ENCODE results near the gene PARD3B. TPM values are rescaled to one million over a fixed set of nuclear protein-coding genes. Genes with fewer than 3 reads are reported as not detected.

Gene PARD3B
- total RNA-seq, 1 experiment from 2014 or later: 2.0 TPM

DNA sequence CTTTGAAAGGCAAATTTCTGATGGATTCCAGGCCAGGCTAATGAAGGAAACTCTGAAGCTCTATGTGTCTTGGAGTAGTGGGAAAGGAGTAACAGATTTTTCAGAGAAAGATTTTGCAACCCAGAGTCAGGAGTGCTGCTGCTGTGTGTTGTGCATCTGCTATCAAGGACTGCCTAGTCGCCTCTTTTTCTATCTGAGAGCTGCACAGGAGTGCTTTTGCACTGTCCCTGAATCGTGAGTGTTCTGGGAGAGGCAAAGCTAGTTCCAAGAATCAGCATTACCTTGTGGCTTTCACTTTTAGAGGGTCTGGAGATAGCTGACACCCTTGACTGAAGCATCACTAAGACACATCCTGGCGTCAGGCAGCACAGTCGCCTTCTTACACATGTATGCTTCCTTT, 336.4 kb downstream of the PARD3B start:
- ATAC-seq: no peak
- no TSS peak for BruUV-seq (replicated peaks)
- no peaks in the 10 kb centered on the region for H3K9me2 ChIP-seq (ENCODE audit: insufficient read depth)
- TF ChIP-seq POLR2AphosphoS5 (IDR thresholded peaks at IDR 0.05; ENCODE audit: low read depth, low read length) (no peak), EGR1 (IDR thresholded peaks at IDR 0.05; ENCODE audit: low read depth) (no peak)
- H3K9me3 ChIP-seq (ENCODE audit: control insufficient read depth in 1 of 2, insufficient read depth in 1 of 2, low read depth in 1 of 2, low read length in 2 of 2): no peaks in the 10 kb centered on the region
- no peaks in the 10 kb centered on the region for H3K4me1 ChIP-seq (ENCODE audit: control insufficient read depth in 1 of 2, insufficient read depth in 2 of 2, low read length in 2 of 2)
- ChIA-PET POLR2A (no interaction called here), RAD21 (ENCODE audit: low non-redundant PET in 1 of 2, low total read pairs in 2 of 2, uncharacterized antibody in 2 of 2, unreplicated experiment in 2 of 2) (no interaction called here), CTCF (no interaction called here)
- no peak overlapping the region for H2AFZ ChIP-seq (ENCODE audit: low read depth, low read length, poor library complexity, severe bottlenecking)
- H3K36me3 ChIP-seq (ENCODE audit: control insufficient read depth in 1 of 2, insufficient read depth in 2 of 2, low read length in 2 of 2): no peaks in the 10 kb centered on the region
- H3K79me2 ChIP-seq (ENCODE audit: insufficient read depth, low read length): no peaks in the 10 kb centered on the region
- no peak overlapping the region for H3K9ac ChIP-seq (ENCODE audit: low read length)
- intact Hi-C loops (cut with micrococcal nuclease): no loop called here
- H4K20me1 ChIP-seq (ENCODE audit: insufficient read depth): no peaks in the 10 kb centered on the region
- no peak for DNase-seq (ENCODE audit: low read depth, low spot score)
- no peak overlapping the region for H3K4me2 ChIP-seq (ENCODE audit: low read length)
- H3K27ac ChIP-seq (ENCODE audit: low read depth, low read length): no peak overlapping the region
- no peaks in the 10 kb centered on the region for H3K27me3 ChIP-seq (ENCODE audit: insufficient read depth, low read length)
- H3K4me3 ChIP-seq (replicated peaks in 1 of 2; ENCODE audit: low read depth in 1 of 2, low read length in 2 of 2): no peak overlapping the region

DNA sequence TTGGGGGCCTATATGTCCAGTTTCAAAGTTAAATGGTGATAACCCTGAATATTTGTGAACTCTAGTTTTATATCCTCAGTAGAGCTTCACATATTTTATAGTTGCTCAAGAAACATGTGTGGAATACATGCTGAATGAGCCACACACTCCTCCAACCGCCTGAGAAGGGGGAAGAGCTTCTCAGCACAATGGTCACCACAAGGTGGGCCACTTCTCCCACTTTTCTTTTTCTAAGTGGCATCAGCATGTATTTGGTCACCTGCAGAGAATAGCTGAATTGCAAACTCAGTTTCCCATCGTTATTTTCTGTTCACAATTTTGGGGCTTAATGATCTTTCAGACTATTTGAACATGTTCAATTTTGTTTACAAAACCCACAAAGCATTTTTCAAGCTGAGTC, 340.5 kb downstream of the PARD3B start:
- Histone ChIP-seq H3K4me3 (replicated peaks in 1 of 2; ENCODE audit: low read depth in 1 of 2, low read length in 2 of 2) (no peak overlapping the region), H3K9me2 (ENCODE audit: insufficient read depth) (no peaks in the 10 kb centered on the region), H3K9me3 (ENCODE audit: control insufficient read depth in 1 of 2, insufficient read depth in 1 of 2, low read depth in 1 of 2, low read length in 2 of 2) (no peaks in the 10 kb centered on the region), H3K79me2 (ENCODE audit: insufficient read depth, low read length) (no peaks in the 10 kb centered on the region), H3K27ac (ENCODE audit: low read depth, low read length) (no peak overlapping the region), H3K36me3 (ENCODE audit: control insufficient read depth in 1 of 2, insufficient read depth in 2 of 2, low read length in 2 of 2) (no peaks in the 10 kb centered on the region), H3K4me1 (ENCODE audit: control insufficient read depth in 1 of 2, insufficient read depth in 2 of 2, low read length in 2 of 2) (no peaks in the 10 kb centered on the region), H3K4me2 (ENCODE audit: low read length) (no peak overlapping the region), H3K9ac (ENCODE audit: low read length) (no peak overlapping the region), H4K20me1 (ENCODE audit: insufficient read depth) (no peaks in the 10 kb centered on the region), H2AFZ (ENCODE audit: low read depth, low read length, poor library complexity, severe bottlenecking) (no peak overlapping the region), H3K27me3 (ENCODE audit: insufficient read depth, low read length) (no peaks in the 10 kb centered on the region)
- CTCF ChIA-PET: no interaction called here
- BruUV-seq (replicated peaks): no TSS peak
- POLR2A ChIA-PET: no interaction called here
- RAD21 ChIA-PET (ENCODE audit: low non-redundant PET in 1 of 2, low total read pairs in 2 of 2, uncharacterized antibody in 2 of 2, unreplicated experiment in 2 of 2): no interaction called here
- no peak for ATAC-seq
- DNase-seq (ENCODE audit: low read depth, low spot score): no peak
- intact Hi-C loops (cut with micrococcal nuclease): no loop called here
- no peak for TF ChIP-seq EGR1 (IDR thresholded peaks at IDR 0.05; ENCODE audit: low read depth)
- TF ChIP-seq EZH2phosphoT487 (IDR thresholded peaks at IDR 0.05; ENCODE audit: borderline replicate concordance): no peak
- no peak for TF ChIP-seq RAD21 (IDR thresholded peaks at IDR 0.05; ENCODE audit: low read depth)
- no peak for TF ChIP-seq ELF1 (IDR thresholded peaks at IDR 0.05; ENCODE audit: borderline replicate concordance, low read depth)
- TF ChIP-seq SIN3A (IDR thresholded peaks at IDR 0.05; ENCODE audit: low read depth): no peak
- TF ChIP-seq, protein P1, sequence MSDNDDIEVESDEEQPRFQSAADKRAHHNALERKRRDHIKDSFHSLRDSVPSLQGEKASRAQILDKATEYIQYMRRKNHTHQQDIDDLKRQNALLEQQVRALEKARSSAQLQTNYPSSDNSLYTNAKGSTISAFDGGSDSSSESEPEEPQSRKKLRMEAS (IDR thresholded peaks at IDR 0.05): no peak
- no peak for TF ChIP-seq CBX3 (IDR thresholded peaks at IDR 0.05; ENCODE audit: low read depth)
- TF ChIP-seq POLR2A (IDR thresholded peaks at IDR 0.05; ENCODE audit: borderline replicate concordance, extremely low read depth, insufficient read depth, insufficient read length): no peak
- TF ChIP-seq, protein P2, sequence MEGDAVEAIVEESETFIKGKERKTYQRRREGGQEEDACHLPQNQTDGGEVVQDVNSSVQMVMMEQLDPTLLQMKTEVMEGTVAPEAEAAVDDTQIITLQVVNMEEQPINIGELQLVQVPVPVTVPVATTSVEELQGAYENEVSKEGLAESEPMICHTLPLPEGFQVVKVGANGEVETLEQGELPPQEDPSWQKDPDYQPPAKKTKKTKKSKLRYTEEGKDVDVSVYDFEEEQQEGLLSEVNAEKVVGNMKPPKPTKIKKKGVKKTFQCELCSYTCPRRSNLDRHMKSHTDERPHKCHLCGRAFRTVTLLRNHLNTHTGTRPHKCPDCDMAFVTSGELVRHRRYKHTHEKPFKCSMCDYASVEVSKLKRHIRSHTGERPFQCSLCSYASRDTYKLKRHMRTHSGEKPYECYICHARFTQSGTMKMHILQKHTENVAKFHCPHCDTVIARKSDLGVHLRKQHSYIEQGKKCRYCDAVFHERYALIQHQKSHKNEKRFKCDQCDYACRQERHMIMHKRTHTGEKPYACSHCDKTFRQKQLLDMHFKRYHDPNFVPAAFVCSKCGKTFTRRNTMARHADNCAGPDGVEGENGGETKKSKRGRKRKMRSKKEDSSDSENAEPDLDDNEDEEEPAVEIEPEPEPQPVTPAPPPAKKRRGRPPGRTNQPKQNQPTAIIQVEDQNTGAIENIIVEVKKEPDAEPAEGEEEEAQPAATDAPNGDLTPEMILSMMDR (IDR thresholded peaks at IDR 0.05 in 2 of 3, conservative IDR thresholded peaks at IDR 0.05 in 1 of 3; ENCODE audit: borderline replicate concordance in 1 of 3, insufficient read depth in 1 of 3, low read depth in 2 of 3, low read length in 2 of 3): no peak
- TF ChIP-seq, protein P3, sequence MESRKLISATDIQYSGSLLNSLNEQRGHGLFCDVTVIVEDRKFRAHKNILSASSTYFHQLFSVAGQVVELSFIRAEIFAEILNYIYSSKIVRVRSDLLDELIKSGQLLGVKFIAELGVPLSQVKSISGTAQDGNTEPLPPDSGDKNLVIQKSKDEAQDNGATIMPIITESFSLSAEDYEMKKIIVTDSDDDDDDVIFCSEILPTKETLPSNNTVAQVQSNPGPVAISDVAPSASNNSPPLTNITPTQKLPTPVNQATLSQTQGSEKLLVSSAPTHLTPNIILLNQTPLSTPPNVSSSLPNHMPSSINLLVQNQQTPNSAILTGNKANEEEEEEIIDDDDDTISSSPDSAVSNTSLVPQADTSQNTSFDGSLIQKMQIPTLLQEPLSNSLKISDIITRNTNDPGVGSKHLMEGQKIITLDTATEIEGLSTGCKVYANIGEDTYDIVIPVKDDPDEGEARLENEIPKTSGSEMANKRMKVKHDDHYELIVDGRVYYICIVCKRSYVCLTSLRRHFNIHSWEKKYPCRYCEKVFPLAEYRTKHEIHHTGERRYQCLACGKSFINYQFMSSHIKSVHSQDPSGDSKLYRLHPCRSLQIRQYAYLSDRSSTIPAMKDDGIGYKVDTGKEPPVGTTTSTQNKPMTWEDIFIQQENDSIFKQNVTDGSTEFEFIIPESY (IDR thresholded peaks at IDR 0.05; ENCODE audit: extremely low read depth, insufficient replicate concordance, low read length): no peak
- no peak for TF ChIP-seq SRF (IDR thresholded peaks at IDR 0.05; ENCODE audit: low read depth)
- TF ChIP-seq, protein P4, sequence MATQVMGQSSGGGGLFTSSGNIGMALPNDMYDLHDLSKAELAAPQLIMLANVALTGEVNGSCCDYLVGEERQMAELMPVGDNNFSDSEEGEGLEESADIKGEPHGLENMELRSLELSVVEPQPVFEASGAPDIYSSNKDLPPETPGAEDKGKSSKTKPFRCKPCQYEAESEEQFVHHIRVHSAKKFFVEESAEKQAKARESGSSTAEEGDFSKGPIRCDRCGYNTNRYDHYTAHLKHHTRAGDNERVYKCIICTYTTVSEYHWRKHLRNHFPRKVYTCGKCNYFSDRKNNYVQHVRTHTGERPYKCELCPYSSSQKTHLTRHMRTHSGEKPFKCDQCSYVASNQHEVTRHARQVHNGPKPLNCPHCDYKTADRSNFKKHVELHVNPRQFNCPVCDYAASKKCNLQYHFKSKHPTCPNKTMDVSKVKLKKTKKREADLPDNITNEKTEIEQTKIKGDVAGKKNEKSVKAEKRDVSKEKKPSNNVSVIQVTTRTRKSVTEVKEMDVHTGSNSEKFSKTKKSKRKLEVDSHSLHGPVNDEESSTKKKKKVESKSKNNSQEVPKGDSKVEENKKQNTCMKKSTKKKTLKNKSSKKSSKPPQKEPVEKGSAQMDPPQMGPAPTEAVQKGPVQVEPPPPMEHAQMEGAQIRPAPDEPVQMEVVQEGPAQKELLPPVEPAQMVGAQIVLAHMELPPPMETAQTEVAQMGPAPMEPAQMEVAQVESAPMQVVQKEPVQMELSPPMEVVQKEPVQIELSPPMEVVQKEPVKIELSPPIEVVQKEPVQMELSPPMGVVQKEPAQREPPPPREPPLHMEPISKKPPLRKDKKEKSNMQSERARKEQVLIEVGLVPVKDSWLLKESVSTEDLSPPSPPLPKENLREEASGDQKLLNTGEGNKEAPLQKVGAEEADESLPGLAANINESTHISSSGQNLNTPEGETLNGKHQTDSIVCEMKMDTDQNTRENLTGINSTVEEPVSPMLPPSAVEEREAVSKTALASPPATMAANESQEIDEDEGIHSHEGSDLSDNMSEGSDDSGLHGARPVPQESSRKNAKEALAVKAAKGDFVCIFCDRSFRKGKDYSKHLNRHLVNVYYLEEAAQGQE (IDR thresholded peaks at IDR 0.05; ENCODE audit: low read depth): no peak
- no peak for TF ChIP-seq SP1 (IDR thresholded peaks at IDR 0.05; ENCODE audit: low read depth)
- no peak for TF ChIP-seq FOSL1 (IDR thresholded peaks at IDR 0.05; ENCODE audit: low read depth)
